SU-DHL-6 (cell line): ENCODE results near the gene RPH3AL.

Source experiments
- H2AFZ ChIP-seq: fragments of 200-600 bp; sonication (generic); 2 replicates; pipeline ENCODE4 v1.6.1; 2014; ENCODE audit warnings: low read depth, mild to moderate bottlenecking, moderate library complexity, mixed read lengths, antibody characterized with exemption, low read length; ENCODE audit not compliant: severe bottlenecking
- H3F3A ChIP-seq: fragments of 200-600 bp; shearing (Covaris generic); 2 replicates; pipeline ENCODE4 v1.6.0; 2016; ENCODE audit warnings: antibody characterized with exemption, mild to moderate bottlenecking; ENCODE audit not compliant: insufficient read depth
- H3K27ac ChIP-seq: fragments of 200-600 bp; sonication (generic); 2 replicates; pipeline ENCODE4 v1.5.1; 2016; ENCODE audit warnings: low read depth, mild to moderate bottlenecking, low read length, moderate library complexity, mixed read lengths
- H3K27me3 ChIP-seq: fragments of 200-600 bp; sonication (generic), shearing (Covaris generic); 2 replicates; pipeline ENCODE4 v1.6.0; 2014; ENCODE audit warnings: mild to moderate bottlenecking, low read length
- H3K36me3 ChIP-seq: fragments of 200-600 bp; sonication (generic); 2 replicates; pipeline ENCODE4 v1.6.1; 2014; ENCODE audit warnings: mild to moderate bottlenecking, low read length, mixed read lengths
- H3K4me2 ChIP-seq: fragments of 300-600, 200-600 bp; shearing (Covaris generic), sonication (generic); 2 replicates; pipeline ENCODE4 v1.6.0; 2014; ENCODE audit warnings: low read length, low read depth, mild to moderate bottlenecking; ENCODE audit not compliant: poor library complexity, severe bottlenecking
- H3K4me3 ChIP-seq: fragments of 200-600 bp; sonication (generic); 2 replicates; pipeline ENCODE4 v1.5.1; 2014; ENCODE audit warnings: antibody characterized with exemption, low read length, mild to moderate bottlenecking, mixed read lengths; ENCODE audit not compliant: insufficient read depth, poor library complexity, severe bottlenecking
- H3K79me2 ChIP-seq: fragments of 200-600 bp; sonication (generic); 2 replicates; pipeline ENCODE4 v1.6.1; 2014; ENCODE audit warnings: mild to moderate bottlenecking, low read length, moderate library complexity; ENCODE audit not compliant: insufficient read depth
- H3K9ac ChIP-seq: fragments of 200-600 bp; sonication (generic); 2 replicates; pipeline ENCODE4 v1.7.0; 2014; ENCODE audit warnings: mild to moderate bottlenecking, low read length
- H3K9me2 ChIP-seq: fragments of 200-600 bp; sonication (generic); replicated peaks from 2 replicates; pipeline ENCODE4 v1.6.1; 2014; ENCODE audit warnings: low read length; ENCODE audit not compliant: insufficient read depth
- H3K9me3 ChIP-seq: fragments of 200-600 bp; sonication (generic); 2 replicates; pipeline ENCODE4 v1.6.1; 2014; ENCODE audit warnings: low read length, mixed read lengths; ENCODE audit not compliant: insufficient read depth
- H4K20me1 ChIP-seq: fragments of 200-600 bp; sonication (generic); 2 replicates; pipeline ENCODE4 v1.6.1; 2014; ENCODE audit warnings: low read depth, mild to moderate bottlenecking, antibody characterized with exemption, low read length, moderate library complexity, mixed read lengths
- CTCF ChIP-seq: fragments of 200-600 bp; sonication (generic); IDR thresholded peaks from one replicate; pipeline ENCODE4 v1.5.1; 2017; ENCODE audit warnings: antibody characterized with exemption, mild to moderate bottlenecking, low read length, moderate library complexity; ENCODE audit not compliant: insufficient read depth, poor library complexity, severe bottlenecking
- EZH2phosphoT487 ChIP-seq: fragments of 200-600 bp; sonication (generic), shearing (Covaris generic); conservative IDR thresholded peaks from 2 replicates; pipeline ENCODE4 v1.6.1; 2018; ENCODE audit warnings: mild to moderate bottlenecking, antibody characterized with exemption, low read length, moderate library complexity, mixed read lengths

RPH3AL gene

GRCh38 chr17:364766-365165, 12.2 kb upstream of the RPH3AL start:
- Histone ChIP-seq H3K9me2 (no peaks in the 10 kb centered on the region), H3K9ac (no peak overlapping the region), H3K27me3 (no peaks in the 10 kb centered on the region), H3K36me3 (no peaks in the 10 kb centered on the region), H4K20me1 (no peaks in the 10 kb centered on the region), H3K27ac (no peak overlapping the region), H2AFZ (no peak overlapping the region), H3K79me2 (no peaks in the 10 kb centered on the region), H3F3A (no peaks in the 10 kb centered on the region), H3K4me3 (no peak overlapping the region), H3K9me3 (no peaks in the 10 kb centered on the region), H3K4me2 (no peak overlapping the region)
- TF ChIP-seq EZH2phosphoT487 (no peak), CTCF (no peak)

GRCh38 chr17:364308-364707, 11.7 kb upstream of the RPH3AL start:
- H3K4me2 ChIP-seq = no peak overlapping the region
- no peak overlapping the region for H3K27ac ChIP-seq
- H3K79me2 ChIP-seq = no peaks in the 10 kb centered on the region
- no peak overlapping the region for H3K4me3 ChIP-seq
- no peak for TF ChIP-seq CTCF
- TF ChIP-seq EZH2phosphoT487 = no peak
- H3K36me3 ChIP-seq = no peaks in the 10 kb centered on the region
- H3K9me3 ChIP-seq = no peaks in the 10 kb centered on the region
- H2AFZ ChIP-seq = no peak overlapping the region
- H3K9me2 ChIP-seq = no peaks in the 10 kb centered on the region
- no peak overlapping the region for H3K9ac ChIP-seq
- H3K27me3 ChIP-seq = no peaks in the 10 kb centered on the region
- H3F3A ChIP-seq = no peaks in the 10 kb centered on the region
- H4K20me1 ChIP-seq = no peaks in the 10 kb centered on the region

- TF ChIP-seq CTCF (no peak), EZH2phosphoT487 (no peak)
These were observed 10.1 kb upstream of the RPH3AL start for GRCh38 chr17:362721-363120.

More at GRCh38 chr17:362721-363120, 10.1 kb upstream of the RPH3AL start:
- no peak overlapping the region for H3K9ac ChIP-seq
- no peak overlapping the region for H3K4me3 ChIP-seq
- no peaks in the 10 kb centered on the region for H3F3A ChIP-seq
- H3K4me2 ChIP-seq = no peak overlapping the region
- no peaks in the 10 kb centered on the region for H3K27me3 ChIP-seq
- no peaks in the 10 kb centered on the region for H4K20me1 ChIP-seq
- H3K9me3 ChIP-seq = no peaks in the 10 kb centered on the region
- H2AFZ ChIP-seq = no peak overlapping the region
- no peak overlapping the region for H3K27ac ChIP-seq
- H3K9me2 ChIP-seq = no peaks in the 10 kb centered on the region
- no peaks in the 10 kb centered on the region for H3K36me3 ChIP-seq
- no peaks in the 10 kb centered on the region for H3K79me2 ChIP-seq
